ENCODE measurements around the gene ADD2. TPM values are rescaled to one million over a fixed set of nuclear protein-coding genes. Genes with fewer than 3 reads are reported as not detected.

ADD2 gene
- total and polyA plus RNA-seq, 2 donors (not counting 1 experiment from before 2014, with no cell fraction given) = 15.9 to 21.7 TPM

GRCh38 chr2:70728128-70728527 is 39.9 kb downstream of the ADD2 start:
- no peaks in the 10 kb centered on the region for H3K9me3 ChIP-seq (ENCODE audit: control extremely low read depth in 1 of 3, control insufficient read depth in 2 of 3, insufficient read depth in 1 of 3, low read length in 2 of 3)
- POLR2A ChIA-PET = no interaction called here
- TF ChIP-seq EZH2 (IDR thresholded peaks at IDR 0.05; ENCODE audit: borderline replicate concordance, insufficient read depth, low read depth, low read length, poor library complexity, severe bottlenecking) = no peak
- no peak for TF ChIP-seq CTCF (IDR thresholded peaks at IDR 0.05)
- CTCF ChIA-PET = no interaction called here
- H3K27me3 ChIP-seq (replicated peaks in 1 of 4; ENCODE audit: control extremely low read depth in 1 of 4, control insufficient read depth in 3 of 4, insufficient read depth in 4 of 4, low read length in 3 of 4) = no peaks in the 10 kb centered on the region
- Mint-ChIP-seq H3K27ac (no peak overlapping the region), H3K9me3 (ENCODE audit: insufficient read depth) (no peaks in the 10 kb centered on the region), H3K27me3 (no peaks in the 10 kb centered on the region), H3K4me1 (peaks cover 10% of the 10 kb centered on the region), H3K4me3 (no peak overlapping the region)
- 95% methylated on average over 7 of the region's 7 CpGs for WGBS (ENCODE audit: insufficient coverage)
- intact Hi-C loops (cut with micrococcal nuclease) = no loop called here
- peaks cover 56% of the 10 kb centered on the region for H4K20me1 ChIP-seq (ENCODE audit: control insufficient read depth, insufficient read depth, low read length, poor library complexity, severe bottlenecking)
- no peaks in the 10 kb centered on the region for H3K4me1 ChIP-seq (ENCODE audit: control insufficient read depth in 2 of 2, insufficient read depth in 2 of 2, low read length in 2 of 2)
- no peak overlapping the region for H3K27ac ChIP-seq (ENCODE audit: low read length in 2 of 2)
- DNase-seq (no peak), ATAC-seq (ENCODE audit: low read depth) (no peak)
- no peak overlapping the region for H3K4me2 ChIP-seq (replicated peaks; ENCODE audit: low read depth, low read length, poor library complexity, severe bottlenecking)
- no peak overlapping the region for H3K9ac ChIP-seq (ENCODE audit: low read length)
- no peaks in the 10 kb centered on the region for H3K36me3 ChIP-seq (replicated peaks in 1 of 2; ENCODE audit: control extremely low read depth in 1 of 2, control insufficient read depth in 1 of 2, extremely low read depth in 1 of 2, insufficient read depth in 2 of 2, low read length in 1 of 2)
- H2AFZ ChIP-seq (ENCODE audit: insufficient read depth, low read depth, low read length, poor library complexity, severe bottlenecking) = no peak overlapping the region
- peaks cover 16% of the 10 kb centered on the region for H3K79me2 ChIP-seq (ENCODE audit: control insufficient read depth, insufficient read depth, low read length)
- H3K4me3 ChIP-seq (ENCODE audit: control extremely low read depth in 1 of 5, extremely low read depth in 1 of 5, insufficient read depth in 1 of 5, low read depth in 2 of 5, low read length in 4 of 5) = no peak overlapping the region

- H3K27ac ChIP-seq (ENCODE audit: low read length in 2 of 2) = no peak overlapping the region
- ChIA-PET POLR2A (no interaction called here), CTCF (no interaction called here)
- H4K20me1 ChIP-seq (ENCODE audit: control insufficient read depth, insufficient read depth, low read length, poor library complexity, severe bottlenecking) = peaks cover 54% of the 10 kb centered on the region
- H3K36me3 ChIP-seq (replicated peaks in 1 of 2; ENCODE audit: control extremely low read depth in 1 of 2, control insufficient read depth in 1 of 2, extremely low read depth in 1 of 2, insufficient read depth in 2 of 2, low read length in 1 of 2) = no peaks in the 10 kb centered on the region
- Mint-ChIP-seq H3K9me3 (ENCODE audit: insufficient read depth) (no peaks in the 10 kb centered on the region), H3K27me3 (no peaks in the 10 kb centered on the region), H3K27ac (no peak overlapping the region), H3K4me1 (peaks cover 9% of the 10 kb centered on the region), H3K4me3 (no peak overlapping the region)
- H3K79me2 ChIP-seq (ENCODE audit: control insufficient read depth, insufficient read depth, low read length) = peaks cover 13% of the 10 kb centered on the region
- H2AFZ ChIP-seq (ENCODE audit: insufficient read depth, low read depth, low read length, poor library complexity, severe bottlenecking) = no peak overlapping the region
- no peak overlapping the region for H3K9ac ChIP-seq (ENCODE audit: low read length)
- H3K9me3 ChIP-seq (ENCODE audit: control extremely low read depth in 1 of 3, control insufficient read depth in 2 of 3, insufficient read depth in 1 of 3, low read length in 2 of 3) = no peaks in the 10 kb centered on the region
- WGBS (ENCODE audit: insufficient coverage) = 88% methylated on average over 8 of the region's 11 CpGs
- intact Hi-C loops (cut with micrococcal nuclease) = no loop called here
- no peak for TF ChIP-seq CTCF (IDR thresholded peaks at IDR 0.05)
- TF ChIP-seq EZH2 (IDR thresholded peaks at IDR 0.05; ENCODE audit: borderline replicate concordance, insufficient read depth, low read depth, low read length, poor library complexity, severe bottlenecking) = no peak
- H3K27me3 ChIP-seq (replicated peaks in 1 of 4; ENCODE audit: control extremely low read depth in 1 of 4, control insufficient read depth in 3 of 4, insufficient read depth in 4 of 4, low read length in 3 of 4) = no peaks in the 10 kb centered on the region
- H3K4me2 ChIP-seq (replicated peaks; ENCODE audit: low read depth, low read length, poor library complexity, severe bottlenecking) = no peak overlapping the region
- ATAC-seq (ENCODE audit: low read depth) = no peak
- no peak overlapping the region for H3K4me3 ChIP-seq (ENCODE audit: control extremely low read depth in 1 of 5, extremely low read depth in 1 of 5, insufficient read depth in 1 of 5, low read depth in 2 of 5, low read length in 4 of 5)
- DNase-seq = no peak
- H3K4me1 ChIP-seq (ENCODE audit: control insufficient read depth in 2 of 2, insufficient read depth in 2 of 2, low read length in 2 of 2) = no peaks in the 10 kb centered on the region
Observed at GRCh38 chr2:70726947-70727725, 40.9 kb downstream of the ADD2 start.

Data from B cell (primary cell).